A172 (cell line): ENCODE results near the gene SLC28A2. TPM values are rescaled to one million over a fixed set of nuclear protein-coding genes. Genes with fewer than 3 reads are reported as not detected.
"Not testable (repeated sequence)": the region's sequence is repeated elsewhere in the genome, so short reads cannot be mapped to it uniquely, and the experiment has no call there.

Experiments
- DNase-seq: peaks from one replicate; pipeline ENCODE4 v3.0.0-alpha.2; 2015; ENCODE audit warnings: low spot score
- total RNA-seq: library from RNA; depleted of rRNA; stranded (reverse); fragments of >200 nt; shearing (Covaris generic); gene quantifications from 2 replicates; pipeline ENCODE4 v1.2.3, GENCODE V29; 2014; rRNA removed

SLC28A2 gene
- total RNA-seq = not detected in 2 replicates

GRCh38 chr15:45251888-45252287 is at the start of gene SLC28A2:
Gene SLC28A2, plus strand, starts transcription at chr15:45252234. Its CDS starts 982 bp downstream, at chr15:45253216.
- DNase-seq = no peak

- DNase-seq = no peak
Measured at GRCh38 chr15:45203182-45203581, 48.9 kb upstream of the SLC28A2 start.

GRCh38 chr15:45205192-45205591 is 46.8 kb upstream of the SLC28A2 start:
- peak; percentile 73 for DNase-seq

GRCh38 chr15:45212493-45212892 is 39.5 kb upstream of the SLC28A2 start:
- no peak for DNase-seq

GRCh38 chr15:45221053-45221599 is 30.9 kb upstream of the SLC28A2 start:
- DNase-seq = no peak

- no peak for DNase-seq
Measured at GRCh38 chr15:45221967-45222366, 30.1 kb upstream of the SLC28A2 start.

- no peak for DNase-seq
Measured at GRCh38 chr15:45224621-45225217, 27.3 kb upstream of the SLC28A2 start.

GRCh38 chr15:45225506-45226273 is 26.3 kb upstream of the SLC28A2 start:
- no peak for DNase-seq

GRCh38 chr15:45228931-45229330 is 23.1 kb upstream of the SLC28A2 start:
- DNase-seq = no peak

GRCh38 chr15:45230245-45230965 is 21.6 kb upstream of the SLC28A2 start:
- no peak for DNase-seq

- DNase-seq = no peak
Measured at GRCh38 chr15:45231132-45231531, 20.9 kb upstream of the SLC28A2 start.

GRCh38 chr15:45231864-45232562 is 20.0 kb upstream of the SLC28A2 start:
- DNase-seq = no peak

- no peak for DNase-seq
Measured at GRCh38 chr15:45234562-45235235, 17.3 kb upstream of the SLC28A2 start.

GRCh38 chr15:45236806-45237205 is 15.2 kb upstream of the SLC28A2 start:
- DNase-seq = not testable (repeated sequence)

GRCh38 chr15:45242289-45242688 is 9.7 kb upstream of the SLC28A2 start:
- peak; percentile 5 for DNase-seq

- DNase-seq = no peak
Measured at GRCh38 chr15:45249125-45249780, 2.8 kb upstream of the SLC28A2 start.

GRCh38 chr15:45253330-45253729 is 1.3 kb downstream of the SLC28A2 start:
- no peak for DNase-seq

- DNase-seq = no peak
Measured at GRCh38 chr15:45254405-45254804, 2.4 kb downstream of the SLC28A2 start.

- peak; percentile 37 for DNase-seq
Measured at GRCh38 chr15:45254824-45255223, 2.8 kb downstream of the SLC28A2 start.

- no peak for DNase-seq
Measured at GRCh38 chr15:45259796-45260195, 7.8 kb downstream of the SLC28A2 start.
